DOHH2 (cell line): ENCODE measurements around the gene PTPRK.

Experiments
- CTCF ChIP-seq: fragments of 200-600 bp; sonication (generic); IDR thresholded peaks from one replicate; pipeline ENCODE4 v1.5.1; 2014; ENCODE audit warnings: antibody characterized with exemption, mild to moderate bottlenecking, low read depth, low read length; ENCODE audit not compliant: poor library complexity, severe bottlenecking
- EZH2phosphoT487 ChIP-seq: fragments of 200-600 bp; sonication (generic); IDR thresholded peaks from 2 replicates; pipeline ENCODE4 v1.6.1; 2017; ENCODE audit warnings: borderline replicate concordance, mild to moderate bottlenecking, antibody characterized with exemption, low read length, moderate library complexity, mixed read lengths

GRCh38 chr6:128461501-128461900, 58.9 kb downstream of the PTPRK start:
- TF ChIP-seq CTCF (no peak), EZH2phosphoT487 (no peak)
